GM12865 (cell line): ENCODE data around the gene PRPF31.
"Not testable (repeated sequence)": the region's sequence is repeated elsewhere in the genome, so short reads cannot be mapped to it uniquely, and the experiment has no call there.

ENCODE experiments used
- DNase-seq: peaks from one replicate; pipeline ENCODE4 v3.0.0; 2010; ENCODE audit warnings: low read depth
- H3K4me3 ChIP-seq: 2 replicates; pipeline ENCODE4 v1.5.1; 2011; ENCODE audit warnings: mild to moderate bottlenecking, low read depth, low read length, control low read depth
- TF ChIP-seq, protein P1 (sequence below): IDR thresholded peaks from 2 replicates; pipeline ENCODE4 v1.5.1; 2011; ENCODE audit warnings: low read length, control low read depth, low read depth, inconsistent platforms; ENCODE audit not compliant: insufficient read depth; ENCODE audit errors: missing control alignments

PRPF31 gene

DNA sequence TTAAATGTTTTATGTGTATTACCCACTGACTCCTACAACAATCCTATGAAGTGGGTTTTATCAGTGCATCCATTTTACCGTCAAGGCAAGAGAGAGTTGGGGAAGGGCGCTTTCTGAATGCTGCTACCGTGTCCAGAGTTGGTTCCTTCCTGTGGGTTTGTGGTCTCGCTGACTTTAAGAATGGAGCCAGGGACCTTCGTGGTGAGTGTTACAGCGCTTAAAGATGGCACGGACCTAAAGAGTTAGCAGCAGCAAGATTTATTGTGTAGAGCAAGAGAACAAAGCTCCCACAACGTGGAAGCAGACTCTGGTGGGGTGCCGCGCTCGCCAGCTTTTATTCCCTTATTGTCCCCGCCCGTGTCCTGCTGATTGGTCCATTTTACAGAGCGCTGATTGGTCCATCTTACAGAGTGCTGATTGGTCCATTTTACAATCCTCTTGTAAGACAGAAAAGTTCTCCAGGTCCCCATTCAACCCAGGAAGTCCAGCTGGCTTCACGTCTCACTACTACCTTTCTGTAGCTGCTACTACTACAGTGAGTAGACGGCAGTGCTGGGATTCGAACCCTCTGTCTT lies 21.0 kb upstream of the PRPF31 start:
- TF ChIP-seq, protein P1, sequence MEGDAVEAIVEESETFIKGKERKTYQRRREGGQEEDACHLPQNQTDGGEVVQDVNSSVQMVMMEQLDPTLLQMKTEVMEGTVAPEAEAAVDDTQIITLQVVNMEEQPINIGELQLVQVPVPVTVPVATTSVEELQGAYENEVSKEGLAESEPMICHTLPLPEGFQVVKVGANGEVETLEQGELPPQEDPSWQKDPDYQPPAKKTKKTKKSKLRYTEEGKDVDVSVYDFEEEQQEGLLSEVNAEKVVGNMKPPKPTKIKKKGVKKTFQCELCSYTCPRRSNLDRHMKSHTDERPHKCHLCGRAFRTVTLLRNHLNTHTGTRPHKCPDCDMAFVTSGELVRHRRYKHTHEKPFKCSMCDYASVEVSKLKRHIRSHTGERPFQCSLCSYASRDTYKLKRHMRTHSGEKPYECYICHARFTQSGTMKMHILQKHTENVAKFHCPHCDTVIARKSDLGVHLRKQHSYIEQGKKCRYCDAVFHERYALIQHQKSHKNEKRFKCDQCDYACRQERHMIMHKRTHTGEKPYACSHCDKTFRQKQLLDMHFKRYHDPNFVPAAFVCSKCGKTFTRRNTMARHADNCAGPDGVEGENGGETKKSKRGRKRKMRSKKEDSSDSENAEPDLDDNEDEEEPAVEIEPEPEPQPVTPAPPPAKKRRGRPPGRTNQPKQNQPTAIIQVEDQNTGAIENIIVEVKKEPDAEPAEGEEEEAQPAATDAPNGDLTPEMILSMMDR: no peak
- DNase-seq: no peak
- no peak overlapping the region for H3K4me3 ChIP-seq

DNA sequence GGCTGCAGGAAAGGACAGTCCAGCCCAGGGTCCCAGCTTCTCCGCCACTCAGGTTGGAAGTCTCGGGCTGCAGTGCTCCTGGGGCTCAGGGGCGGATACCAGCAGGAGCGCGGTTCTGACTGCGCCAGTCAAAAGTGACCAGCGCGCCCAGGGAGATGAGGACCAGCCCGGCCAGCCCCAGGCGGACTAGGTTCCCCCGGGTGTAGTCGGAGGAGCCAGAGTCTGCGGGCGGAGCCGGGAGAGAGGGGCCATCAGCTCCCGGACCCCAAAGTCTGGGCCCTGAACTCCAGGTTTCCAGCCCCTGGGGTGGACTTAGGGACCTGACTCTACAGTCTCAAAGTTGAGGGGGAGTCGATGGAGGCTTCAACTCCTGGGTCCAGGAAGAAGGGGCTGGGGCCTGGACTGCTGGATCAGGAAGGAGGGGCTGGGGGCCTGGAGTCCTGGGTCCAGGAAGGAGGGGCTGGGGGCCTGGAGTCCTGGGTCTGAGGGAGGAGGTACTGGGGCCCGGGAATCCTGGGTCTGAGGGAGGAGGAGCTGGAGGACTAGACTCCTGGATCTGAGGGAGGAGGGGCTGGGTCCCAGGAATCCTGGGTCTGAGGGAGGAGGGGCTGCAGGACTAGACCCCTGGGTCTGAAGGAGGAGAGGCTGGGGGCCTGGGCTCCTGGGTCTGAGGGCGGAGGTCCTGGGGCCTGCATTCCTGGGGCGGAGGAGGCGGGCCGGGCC lies 20.3 kb upstream of the PRPF31 start:
- TF ChIP-seq, protein P1: no peak
- no peak overlapping the region for H3K4me3 ChIP-seq
- no peak for DNase-seq

DNA sequence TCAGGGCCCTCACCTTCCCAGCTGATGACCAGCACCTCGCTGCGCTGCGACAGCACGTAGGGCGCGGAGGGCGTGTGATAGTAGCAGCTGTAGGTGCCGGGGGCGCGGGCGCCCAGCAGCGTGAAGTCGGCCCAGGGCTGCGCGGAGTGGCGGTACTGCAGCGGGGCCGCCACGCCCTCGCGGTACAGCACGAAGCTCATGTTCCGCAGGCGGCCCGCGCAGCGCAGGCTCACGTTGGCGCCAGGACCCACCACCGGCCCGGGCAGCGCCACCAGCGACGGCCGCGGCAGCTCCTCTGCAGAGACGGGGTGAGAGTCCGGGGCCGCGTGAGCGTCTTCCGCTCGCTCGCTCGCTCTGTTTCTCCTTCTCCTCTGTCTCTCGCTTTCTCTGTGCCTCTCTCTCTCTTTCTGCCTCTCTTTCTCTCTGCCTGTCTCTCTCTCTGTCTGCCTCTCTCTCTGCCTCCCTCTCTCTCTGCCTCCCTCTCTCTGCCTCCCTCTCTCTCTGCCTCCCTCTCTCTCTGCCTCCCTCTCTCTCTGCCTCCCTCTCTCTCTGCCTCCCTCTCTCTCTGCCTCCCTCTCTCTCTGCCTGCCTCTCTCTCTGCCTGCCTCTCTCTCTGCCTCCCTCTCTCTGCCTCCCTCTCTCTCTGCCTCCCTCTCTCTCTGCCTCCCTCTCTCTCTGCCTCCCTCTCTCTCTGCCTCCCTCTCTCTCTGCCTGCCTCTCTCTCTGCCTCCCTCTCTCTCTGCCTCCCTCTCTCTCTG lies 19.5 kb upstream of the PRPF31 start:
- peak; percentile 40 for DNase-seq
- not testable (repeated sequence) for H3K4me3 ChIP-seq

DNA sequence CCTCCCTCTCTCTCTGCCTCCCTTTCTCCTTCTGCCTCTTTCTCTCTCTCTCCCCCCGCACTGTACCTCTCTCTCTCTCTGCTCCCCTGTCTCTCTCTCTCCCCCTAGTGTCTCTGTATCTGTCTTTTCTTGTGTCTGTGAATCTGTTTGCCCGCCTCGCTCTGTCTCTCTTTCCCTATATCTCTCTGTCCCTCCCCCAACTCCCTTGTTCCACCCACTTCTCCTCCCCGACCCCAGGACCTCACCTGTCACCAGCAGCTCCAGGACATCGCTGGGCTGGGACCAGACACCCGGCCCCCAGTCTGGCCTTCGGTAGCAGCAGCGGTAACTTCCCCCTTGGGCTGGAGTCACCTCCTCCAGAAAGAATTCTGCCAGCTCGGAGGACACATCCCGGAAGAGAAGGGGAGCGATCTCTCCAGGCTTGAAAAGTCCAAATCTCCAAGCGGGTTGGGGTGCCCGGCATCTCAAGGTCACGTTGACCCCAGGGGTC lies 18.9 kb upstream of the PRPF31 start:
- no peak overlapping the region for H3K4me3 ChIP-seq
- DNase-seq: no peak
- TF ChIP-seq, protein P1: no peak

DNA sequence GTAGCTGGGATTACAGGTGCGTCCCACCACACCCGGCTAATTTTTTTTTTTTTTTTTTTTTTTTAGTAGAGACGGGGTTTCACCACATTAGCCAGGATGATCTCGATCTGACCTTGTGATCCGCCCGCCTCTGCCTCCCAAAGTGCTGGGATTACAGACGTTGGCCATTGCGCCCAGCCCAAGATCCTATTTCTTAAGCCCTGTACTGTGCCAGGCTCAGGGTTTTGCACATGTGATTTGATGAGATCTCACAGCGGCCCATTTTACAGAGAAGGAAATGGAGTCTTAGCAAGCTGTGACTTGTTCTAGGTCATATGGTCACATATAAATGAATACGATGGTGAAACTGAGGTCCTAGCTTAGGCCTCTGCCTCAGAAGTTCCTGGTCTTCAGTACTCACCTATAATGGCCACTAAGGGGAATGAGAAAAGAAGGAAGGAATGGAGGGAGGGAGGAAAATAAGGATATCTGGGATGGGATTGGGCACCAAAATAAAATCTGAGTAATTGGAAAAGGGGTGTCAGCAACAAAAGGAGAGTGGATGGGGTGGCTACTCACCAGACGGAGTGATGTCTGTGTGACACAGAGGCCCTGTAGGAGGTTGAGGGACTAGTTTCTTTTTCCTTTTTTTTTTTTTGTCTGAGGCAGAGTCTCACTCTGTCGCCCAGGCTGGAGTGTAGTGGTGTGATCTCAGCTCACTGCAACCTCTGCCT lies 16.2 kb upstream of the PRPF31 start:
- TF ChIP-seq, protein P1: no peak
- no peak for DNase-seq

DNA sequence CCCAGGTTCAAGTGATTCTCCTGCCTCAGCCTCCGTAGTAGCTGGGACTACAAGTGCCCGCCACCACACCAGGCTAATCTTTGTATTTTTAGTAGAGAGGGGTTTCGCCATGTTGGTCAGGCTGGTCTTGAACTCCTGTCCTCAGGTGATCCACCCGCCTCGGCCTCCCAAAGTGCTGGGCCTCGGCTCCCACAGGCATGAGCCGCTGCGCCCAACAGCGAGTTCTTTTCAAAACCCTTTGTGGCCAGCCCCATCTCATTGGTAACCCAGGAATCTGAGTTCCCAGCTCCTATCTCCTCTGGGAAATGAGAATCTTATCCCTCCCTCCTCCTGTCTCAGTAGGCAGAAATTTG lies 15.7 kb upstream of the PRPF31 start:
- H3K4me3 ChIP-seq, DNase-seq: not testable (repeated sequence)

More for the DNA sequence above, 16.2 kb upstream of the PRPF31 start:
- no peak overlapping the region for H3K4me3 ChIP-seq

DNA sequence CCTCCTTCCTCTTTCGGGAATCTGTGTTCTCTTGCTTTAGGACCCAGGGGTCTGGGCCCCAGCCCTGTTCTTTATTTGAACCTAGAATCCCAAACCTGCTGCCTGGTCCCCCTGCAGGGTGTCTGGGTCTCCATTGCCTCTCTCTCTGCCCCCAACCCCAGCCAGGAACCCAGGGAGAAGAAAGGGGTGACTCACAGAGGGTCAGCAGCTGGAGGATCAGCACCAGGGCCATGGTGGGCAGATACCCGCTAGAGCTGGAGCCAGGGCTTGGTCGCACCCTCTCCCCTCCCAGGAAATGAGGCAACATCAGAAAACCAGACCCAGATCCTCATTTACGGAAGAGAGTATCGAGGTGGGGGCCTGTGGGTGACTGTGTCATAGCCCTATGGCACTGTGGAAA lies 15.0 kb upstream of the PRPF31 start, which contains the start of gene OSCAR:
Gene OSCAR (minus strand): TSS at position 243 of the 400 bp plus-strand sequence. CDS start 11 bp downstream, at position 232.
- H3K4me3 ChIP-seq: no peak within 1 kb of the TSS
- TF ChIP-seq, protein P1: no peak
- no peak for DNase-seq
